ENCODE results near the gene FCMR. TPM values are rescaled to one million over a fixed set of nuclear protein-coding genes. Genes with fewer than 3 reads are reported as not detected.

FCMR gene
- total and polyA plus RNA-seq, 8 donors: 1.4 to 6.7 (median 2.6) TPM

DNA sequence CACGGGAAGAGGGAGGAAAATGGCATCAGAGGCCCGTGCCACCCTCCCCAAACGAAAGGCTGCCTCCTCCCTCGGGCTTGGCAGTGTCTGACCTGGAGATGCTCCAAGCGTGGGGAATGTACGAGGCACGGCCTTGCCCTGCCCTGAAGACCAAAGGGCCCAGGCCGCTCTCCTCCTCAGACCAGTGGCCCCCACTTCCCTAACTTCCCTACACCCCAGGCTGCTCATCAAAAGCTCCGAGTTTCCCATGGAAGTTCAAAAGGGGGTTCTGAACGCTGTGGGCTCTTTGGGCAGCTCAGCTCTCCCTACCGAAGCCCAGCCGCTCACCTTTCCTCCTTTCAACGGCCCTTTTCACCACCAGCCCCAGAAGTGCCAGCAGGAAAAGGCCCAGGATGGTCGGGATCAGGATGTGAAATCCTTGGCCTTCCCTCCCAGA, 11.8 kb downstream of the FCMR start:
- Histone ChIP-seq H3K4me1 (peaks cover 4 to 43% of the 10 kb centered on the region in 2 donors), H3K4me3 (peak overlapping the region; percentile 32 to 42), H3K27me3 (peaks cover 7 to 40% of the 10 kb centered on the region in 2 donors), H3K36me3 (no peaks in the 10 kb centered on the region), H3K9me3 (no peaks in the 10 kb centered on the region), H3K27ac (peak overlapping the region; percentile 48 to 73)
- intact Hi-C loops (cut with DNase I): loop anchor here in 1 of 2 donors (5.0 kb wide), 1 partner anchor 93 kb away; no protein-coding TSS in a partner anchor
- TF ChIP-seq, protein P1, sequence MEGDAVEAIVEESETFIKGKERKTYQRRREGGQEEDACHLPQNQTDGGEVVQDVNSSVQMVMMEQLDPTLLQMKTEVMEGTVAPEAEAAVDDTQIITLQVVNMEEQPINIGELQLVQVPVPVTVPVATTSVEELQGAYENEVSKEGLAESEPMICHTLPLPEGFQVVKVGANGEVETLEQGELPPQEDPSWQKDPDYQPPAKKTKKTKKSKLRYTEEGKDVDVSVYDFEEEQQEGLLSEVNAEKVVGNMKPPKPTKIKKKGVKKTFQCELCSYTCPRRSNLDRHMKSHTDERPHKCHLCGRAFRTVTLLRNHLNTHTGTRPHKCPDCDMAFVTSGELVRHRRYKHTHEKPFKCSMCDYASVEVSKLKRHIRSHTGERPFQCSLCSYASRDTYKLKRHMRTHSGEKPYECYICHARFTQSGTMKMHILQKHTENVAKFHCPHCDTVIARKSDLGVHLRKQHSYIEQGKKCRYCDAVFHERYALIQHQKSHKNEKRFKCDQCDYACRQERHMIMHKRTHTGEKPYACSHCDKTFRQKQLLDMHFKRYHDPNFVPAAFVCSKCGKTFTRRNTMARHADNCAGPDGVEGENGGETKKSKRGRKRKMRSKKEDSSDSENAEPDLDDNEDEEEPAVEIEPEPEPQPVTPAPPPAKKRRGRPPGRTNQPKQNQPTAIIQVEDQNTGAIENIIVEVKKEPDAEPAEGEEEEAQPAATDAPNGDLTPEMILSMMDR (IDR thresholded peaks at IDR 0.05): no peak
- DNase-seq (no peak), ATAC-seq (peak; percentile 10)

DNA sequence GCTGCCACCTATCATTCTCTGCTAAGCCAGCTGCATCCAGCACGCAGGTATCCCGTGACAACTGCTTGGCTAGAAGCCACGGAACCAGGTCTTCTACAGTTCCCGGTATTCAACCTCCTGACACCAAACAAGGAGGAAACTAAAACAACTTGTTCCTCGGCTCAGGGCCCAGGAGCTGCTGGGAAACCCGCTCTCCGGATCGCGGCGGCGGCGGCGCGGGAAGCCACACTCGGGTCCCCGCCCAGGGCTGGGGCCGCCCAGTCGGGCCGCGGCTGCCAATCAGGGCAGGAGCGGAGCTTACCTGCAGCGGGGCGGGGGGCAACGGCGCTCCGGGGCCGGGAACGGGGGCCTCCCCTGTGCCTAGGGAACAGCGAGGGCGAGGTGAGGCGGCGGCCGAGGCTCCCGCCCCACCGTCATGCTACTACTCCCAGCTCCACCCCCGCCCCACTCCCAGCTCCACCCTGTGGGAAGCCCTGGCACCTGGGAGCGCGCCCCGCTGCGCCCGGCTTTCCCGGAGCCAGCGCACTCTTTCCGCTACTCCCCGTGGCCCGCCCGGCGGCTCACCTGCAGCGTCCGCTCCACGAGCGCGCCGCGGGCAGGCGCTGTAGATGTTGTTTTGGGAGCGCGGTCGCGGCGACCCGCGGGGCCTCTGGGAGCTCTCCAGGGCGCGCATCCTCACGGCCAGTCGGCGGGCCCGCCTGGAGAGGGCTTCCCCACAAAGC, 12.4 kb downstream of the FCMR start:
- H3K4me3 ChIP-seq: peak overlapping the region; percentile 32 to 42
- ATAC-seq (peak; percentile 87), DNase-seq (peak in 3 of 4 donors; percentile 78 to 94 (median 83))
- H3K36me3 ChIP-seq: no peaks in the 10 kb centered on the region
- intact Hi-C loops (cut with DNase I): no loop called here
- peaks cover 4 to 43% of the 10 kb centered on the region in 2 donors for H3K4me1 ChIP-seq
- H3K27ac ChIP-seq: peak overlapping the region; percentile 48 to 73
- TF ChIP-seq, protein P1 (IDR thresholded peaks at IDR 0.05): no peak
- H3K9me3 ChIP-seq: no peaks in the 10 kb centered on the region
- H3K27me3 ChIP-seq: peaks cover 7 to 40% of the 10 kb centered on the region in 2 donors

DNA sequence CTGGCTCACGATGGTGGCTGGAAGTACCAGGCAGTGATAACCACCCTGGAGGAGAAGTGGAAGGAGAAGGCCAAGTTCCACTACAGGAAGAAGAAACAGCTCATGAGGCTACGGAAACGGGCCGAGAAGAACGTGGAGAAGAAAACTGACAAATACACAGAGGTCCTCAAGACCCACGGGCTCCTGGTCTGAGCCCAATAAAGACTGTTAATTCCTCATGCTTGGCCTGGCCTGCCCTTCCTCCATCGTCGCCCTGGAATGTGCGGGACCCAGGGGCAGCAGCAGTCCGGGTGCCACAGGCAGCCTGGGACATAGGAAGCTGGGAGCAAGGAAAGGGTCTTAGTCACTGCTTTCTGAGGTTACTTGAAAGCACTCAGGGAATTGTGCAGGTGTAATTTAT, 13.7 kb downstream of the FCMR start:
- ATAC-seq: no peak
- Histone ChIP-seq H3K4me3 (no peak overlapping the region), H3K9me3 (no peaks in the 10 kb centered on the region), H3K27me3 (peaks cover 7 to 40% of the 10 kb centered on the region in 2 donors), H3K27ac (no peak overlapping the region), H3K4me1 (peaks cover 4 to 43% of the 10 kb centered on the region in 2 donors), H3K36me3 (no peaks in the 10 kb centered on the region)
- no peak for DNase-seq
- intact Hi-C loops (cut with DNase I): no loop called here
- TF ChIP-seq, protein P1 (IDR thresholded peaks at IDR 0.05): no peak

DNA sequence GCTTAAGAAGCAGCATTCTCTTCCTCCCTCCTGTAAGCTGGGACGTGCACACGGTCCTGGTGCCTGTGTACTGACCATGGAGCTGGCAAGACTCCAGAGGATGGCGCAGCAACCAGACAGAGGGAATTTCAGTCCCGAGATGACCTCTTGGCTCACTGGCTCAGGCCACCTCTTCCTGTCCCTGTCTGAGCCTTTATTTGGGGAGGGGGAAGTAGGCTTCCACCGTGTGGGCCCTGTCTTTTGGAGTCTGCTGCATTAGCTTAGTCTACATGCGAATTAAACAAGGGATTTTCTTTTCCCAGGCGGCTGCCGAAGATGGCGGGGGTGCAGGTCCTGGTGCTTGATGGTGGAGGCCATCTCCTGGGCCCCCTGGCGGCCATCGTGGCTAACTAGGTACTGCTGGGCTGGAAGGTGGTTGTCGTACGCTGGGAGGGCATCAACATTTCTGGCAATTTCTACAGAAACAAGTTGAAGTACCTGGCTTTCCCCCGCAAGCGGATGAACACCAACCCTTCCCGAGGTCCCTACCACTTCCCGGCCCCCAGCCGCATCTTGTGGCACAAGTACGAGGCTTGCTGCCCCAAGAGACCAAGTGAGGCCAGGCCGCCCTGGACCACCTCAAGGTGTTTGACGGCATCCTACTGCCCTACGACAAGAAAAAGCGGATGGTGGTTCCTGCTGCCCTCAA, 14.3 kb downstream of the FCMR start:
- intact Hi-C loops (cut with DNase I): no loop called here
- no peak for ATAC-seq
- no peak for DNase-seq

More for the DNA sequence above, 14.3 kb downstream of the FCMR start:
- H3K9me3 ChIP-seq: no peaks in the 10 kb centered on the region
- H3K27me3 ChIP-seq: peaks cover 7 to 40% of the 10 kb centered on the region in 2 donors
- H3K4me1 ChIP-seq: peaks cover 4 to 39% of the 10 kb centered on the region in 2 donors
- H3K4me3 ChIP-seq: no peak overlapping the region
- no peak overlapping the region for H3K27ac ChIP-seq
- TF ChIP-seq, protein P1 (IDR thresholded peaks at IDR 0.05): peak in 1 of 2 donors; percentile 13
- H3K36me3 ChIP-seq: no peaks in the 10 kb centered on the region

All from left lung (tissue), 10 donors.